H1 (cell line): ENCODE data around the gene MEFV. TPM values are rescaled to one million over a fixed set of nuclear protein-coding genes. Genes with fewer than 3 reads are reported as not detected.

Experiments used
- CTCF ChIA-PET: fragments of 300-600 bp; sonication (Branson Sonifier 250); formaldehyde crosslinking; loops from one replicate; lab custom pipeline; 2021; ENCODE audit not compliant: partially characterized antibody; lab: Charles Lee
- POLR2A ChIA-PET: fragments of 300-600 bp; sonication (Branson Sonifier 250); formaldehyde crosslinking; loops from one replicate; lab custom pipeline; 2021; ENCODE audit warnings: inconsistent platforms; ENCODE audit not compliant: partially characterized antibody; lab: Charles Lee
- DNase-seq, 2 experiments: peaks; one replicate each; pipeline versions ENCODE4 v3.0.0 to v3.0.0-alpha.2; 2010 to 2022; ENCODE audit warnings: low spot score in 2 of 2, low read depth in 1 of 2, mixed read lengths in 1 of 2
- FAIRE-seq: peaks from 2 replicates; lab custom pipeline; 2011; peaks lifted over from hg19 to GRCh38; lab: Jason Lieb, UNC
- H2AFZ ChIP-seq: 2 replicates; pipeline ENCODE4 v1.8.1; 2012; ENCODE audit warnings: low read length, inconsistent platforms
- H2AK5ac ChIP-seq: 2 replicates; pipeline ENCODE4 v1.6.1; 2013; ENCODE audit warnings: low read depth, low read length
- H2BK120ac ChIP-seq: replicated peaks from 2 replicates; pipeline ENCODE3; 2013; ENCODE audit warnings: low read depth, low read length, inconsistent platforms
- H2BK12ac ChIP-seq: 2 replicates; pipeline ENCODE4 v1.6.1; 2013; ENCODE audit warnings: low read depth, low read length
- H2BK15ac ChIP-seq: 2 replicates; pipeline ENCODE4 v1.6.1; 2013; ENCODE audit warnings: low read length
- H2BK20ac ChIP-seq: 2 replicates; pipeline ENCODE4 v1.6.1; 2013; ENCODE audit warnings: low read length
- H2BK5ac ChIP-seq: 2 replicates; pipeline ENCODE4 v1.6.1; 2013; ENCODE audit warnings: low read depth, low read length
- H3K14ac ChIP-seq: 2 replicates; pipeline ENCODE4 v1.6.1; 2013; ENCODE audit warnings: inconsistent platforms; ENCODE audit not compliant: insufficient read length
- H3K18ac ChIP-seq: 2 replicates; pipeline ENCODE4 v1.6.1; 2013; ENCODE audit warnings: low read length; ENCODE audit errors: extremely low read depth
- H3K23ac ChIP-seq: 2 replicates; pipeline ENCODE4 v1.6.1; 2013; ENCODE audit warnings: inconsistent platforms; ENCODE audit not compliant: insufficient read length
- H3K23me2 ChIP-seq: 2 replicates; pipeline ENCODE4 v1.6.1; 2013; ENCODE audit warnings: low read depth, low read length
- H3K27ac ChIP-seq: 2 replicates; pipeline ENCODE4 v1.6.1; 2011; ENCODE audit warnings: low read depth, low read length, inconsistent platforms
- H3K27me3 ChIP-seq, 4 experiments: replicated peaks in 1 of 4; 1 replicate in 1 of 4; 2 replicates in 3 of 4; pipeline versions ENCODE4 v1.6.1 to v1.8.1; 2011 to 2013; ENCODE audit warnings: low read length in 3 of 4, mild to moderate bottlenecking in 3 of 4, inconsistent platforms in 2 of 4, mixed read lengths in 2 of 4, moderate library complexity in 1 of 4; ENCODE audit not compliant: control insufficient read depth in 3 of 4, insufficient read depth in 3 of 4; ENCODE audit errors: extremely low read depth in 1 of 4
- H3K36me3 ChIP-seq, 4 experiments: 2 replicates each; pipeline versions ENCODE4 v1.6.1 to v1.8.1; 2011 to 2013; ENCODE audit warnings: mild to moderate bottlenecking in 4 of 4, low read length in 3 of 4, moderate library complexity in 2 of 4, control low read depth in 1 of 4, inconsistent platforms in 1 of 4; ENCODE audit not compliant: insufficient read depth in 4 of 4, control insufficient read depth in 2 of 4
- H3K4ac ChIP-seq: replicated peaks from 2 replicates; pipeline ENCODE3; 2013; ENCODE audit warnings: low read length, low read depth, mixed read lengths, inconsistent platforms; ENCODE audit not compliant: insufficient read length
- H3K4me1 ChIP-seq, 4 experiments: replicated peaks in 1 of 4; 1 replicate in 1 of 4; 2 replicates in 3 of 4; pipeline versions ENCODE4 v1.6.1 to v1.8.1; 2011 to 2013; ENCODE audit warnings: low read length in 3 of 4, inconsistent platforms in 2 of 4, mixed read lengths in 1 of 4; ENCODE audit not compliant: insufficient read depth in 4 of 4, control insufficient read depth in 3 of 4
- H3K4me2 ChIP-seq, 2 experiments: 2 replicates each; pipeline versions ENCODE4 v1.6.1 to v1.8.1; 2011 to 2013; ENCODE audit warnings: low read depth in 2 of 2, low read length in 2 of 2, control low read depth in 1 of 2, inconsistent platforms in 1 of 2, mild to moderate bottlenecking in 1 of 2; ENCODE audit not compliant: insufficient read depth in 1 of 2
- H3K4me3 ChIP-seq, 4 experiments: fragments of 200-600, 300-600 bp in 1 of 4; sonication (generic), shearing (Covaris generic), sonication (Bioruptor Twin) in 1 of 4; 2 replicates each; pipeline versions ENCODE4 v1.5.1 to v1.8.1; 2011 to 2016; ENCODE audit warnings: low read length in 4 of 4, low read depth in 3 of 4, control low read depth in 2 of 4, inconsistent platforms in 2 of 4, mild to moderate bottlenecking in 2 of 4, mixed read lengths in 1 of 4, moderate library complexity in 1 of 4; ENCODE audit not compliant: insufficient read depth in 2 of 4; ENCODE audit errors: extremely low read depth in 1 of 4
- H3K56ac ChIP-seq: replicated peaks from 2 replicates; pipeline ENCODE3; 2013; ENCODE audit warnings: low read depth, mild to moderate bottlenecking, mixed read lengths, low read length, inconsistent platforms; ENCODE audit not compliant: insufficient read length
- H3K79me1 ChIP-seq: 2 replicates; pipeline ENCODE4 v1.6.1; 2013; ENCODE audit warnings: low read depth, low read length, control low read depth
- H3K79me2 ChIP-seq, 2 experiments: 2 replicates each; pipeline versions ENCODE4 v1.6.1 to v1.8.1; 2012 to 2013; ENCODE audit warnings: low read length in 2 of 2, mild to moderate bottlenecking in 2 of 2, inconsistent platforms in 1 of 2; ENCODE audit not compliant: insufficient read depth in 2 of 2, control insufficient read depth in 1 of 2
- H3K9ac ChIP-seq, 4 experiments: replicated peaks in 1 of 4; 1 replicate in 1 of 4; 2 replicates in 3 of 4; pipeline versions ENCODE4 v1.6.1 to v1.8.1; 2011 to 2013; ENCODE audit warnings: low read depth in 3 of 4, low read length in 3 of 4, control low read depth in 2 of 4, mild to moderate bottlenecking in 2 of 4, moderate library complexity in 2 of 4, inconsistent platforms in 1 of 4; ENCODE audit errors: extremely low read depth in 1 of 4
- H3K9me3 ChIP-seq, 2 experiments: 2 replicates each; pipeline versions ENCODE4 v1.6.1 to v1.8.1; 2012 to 2013; ENCODE audit warnings: mild to moderate bottlenecking in 2 of 2, moderate library complexity in 2 of 2, control low read depth in 1 of 2, inconsistent platforms in 1 of 2, low read depth in 1 of 2, low read length in 1 of 2, mixed read lengths in 1 of 2; ENCODE audit not compliant: insufficient read depth in 2 of 2
- H4K20me1 ChIP-seq, 2 experiments: replicated peaks in 1 of 2; 2 replicates each; pipeline versions ENCODE3 to v1.8.1; 2011 to 2013; ENCODE audit warnings: inconsistent platforms in 2 of 2, low read length in 2 of 2, mild to moderate bottlenecking in 1 of 2; ENCODE audit not compliant: insufficient read depth in 2 of 2, control insufficient read depth in 1 of 2
- H4K5ac ChIP-seq: 2 replicates; pipeline ENCODE4 v1.6.1; 2013; ENCODE audit warnings: low read length, low read depth, mixed read lengths, inconsistent platforms; ENCODE audit not compliant: insufficient read length
- H4K8ac ChIP-seq: 2 replicates; pipeline ENCODE4 v1.8.0; 2013; ENCODE audit warnings: mild to moderate bottlenecking, moderate library complexity, low read length, inconsistent platforms; ENCODE audit not compliant: insufficient read depth; ENCODE audit errors: extremely low read depth
- H4K91ac ChIP-seq: replicated peaks from 2 replicates; pipeline ENCODE3; 2013; ENCODE audit warnings: low read length, mixed read lengths, inconsistent platforms; ENCODE audit not compliant: insufficient read length
- RNF2 ChIP-seq: fragments of 200-900, 300-1000 bp; sonication (generic); IDR thresholded peaks from 2 replicates; pipeline ENCODE4 v1.7.1; 2016; ENCODE audit warnings: borderline replicate concordance, low read depth, mild to moderate bottlenecking, antibody characterized with exemption, low read length; ENCODE audit not compliant: poor library complexity, severe bottlenecking; ENCODE audit errors: missing control alignments
- SP1 ChIP-seq: IDR thresholded peaks from 2 replicates; pipeline ENCODE4 v1.6.1; 2011; ENCODE audit warnings: low read depth, low read length
- WGBS, 2 experiments: shearing (Covaris generic) in 1 of 2; methylation state at CpG; one replicate each; pipeline versions ENCODE4 v1.1.6 to v1.1.7; 2013 to 2015; ENCODE audit warnings: low lambda C conversion rate in 2 of 2, mixed read lengths in 2 of 2, inconsistent platforms in 1 of 2, low coverage in 1 of 2, missing lambda C conversion rate in 1 of 2; ENCODE audit not compliant: insufficient replicate concordance in 2 of 2, insufficient coverage in 1 of 2, insufficient read length in 1 of 2; ENCODE audit errors: extremely low coverage in 1 of 2, missing lambda C conversion rate in 1 of 2; 5-methylcytosine and 5-hydroxymethylcytosine counted together
- polyA plus RNA-seq, 7 experiments: library from polyadenylated mRNA; depleted of rRNA in 3 of 7; stranded (reverse) in 5 of 7; unstranded in 2 of 7; fragments of >200 nt in 5 of 7; fragments of 200-250 nt in 2 of 7; gene quantifications; 1 replicate in 5 of 7; 2 replicates in 1 of 7; 4 replicates in 1 of 7; pipeline versions ENCODE4 v1.2.1 to v1.2.3, GENCODE V29; 2011 to 2013; ENCODE audit warnings: missing spikeins in 2 of 7, mixed read lengths in 2 of 7
- total RNA-seq: library from RNA; stranded (reverse); fragmentation: NEBNext Ultra II Directional; extraction: Animal tissue kit (Norgen Biotek cat#: 25700); gene quantifications from 2 replicates; pipeline ENCODE4 v1.2.1, GENCODE V29; 2021
- TF ChIP-seq, protein P1 (sequence below): IDR thresholded peaks from 2 replicates; pipeline ENCODE4 v1.6.1; 2011; ENCODE audit warnings: low read depth, mild to moderate bottlenecking, low read length; ENCODE audit not compliant: insufficient read depth

The MEFV gene
- total and polyA plus RNA-seq, 2 of the 8 experiments (the other 6 are each of a cell fraction or from before 2014, with no cell fraction given) = 0.03 TPM; not detected in 1

DNA sequence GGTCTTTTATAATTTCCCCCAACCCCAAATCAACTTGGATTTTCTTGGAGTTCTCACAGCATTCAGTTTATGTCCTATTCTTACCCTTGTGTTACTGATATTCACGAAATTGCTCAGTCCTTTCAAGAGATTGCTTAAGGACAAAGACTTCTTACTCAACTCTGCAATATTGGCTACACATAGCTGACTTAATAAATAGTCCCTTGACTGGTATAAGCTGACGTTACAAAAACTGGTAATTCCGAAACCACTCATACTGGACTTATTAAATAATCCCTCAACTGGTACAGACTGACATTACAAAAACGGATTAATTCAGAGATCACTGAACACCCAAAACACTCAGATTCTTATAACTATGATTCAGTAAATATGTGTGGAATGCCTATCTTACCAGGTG lies 47.9 kb upstream of the MEFV start:
- no peak overlapping the region for H2BK12ac ChIP-seq

More for the DNA sequence above, 47.9 kb upstream of the MEFV start:
- H2AK5ac ChIP-seq = no peak overlapping the region
- H3K56ac ChIP-seq = no peak overlapping the region
- peaks cover 2 to 5% (median 3%) of the 10 kb centered on the region in 4 experiments; a peak in 5 of 7 replicates for H3K4me1 ChIP-seq
- H3K23ac ChIP-seq = no peak overlapping the region
- CTCF ChIA-PET = interaction anchor here (0.5 to 1.4 kb wide), 3 partner anchors 20 to 98 kb away, joined by 3 to 4 read pairs (median 3); no protein-coding TSS in a partner anchor
- POLR2A ChIA-PET = interaction anchor here (0.9 to 4.3 kb wide), 10 partner anchors 8 to 140 kb away, joined by 3 to 64 read pairs (median 6); partner anchors contain the start of genes NAA60, ZNF200, ZNF263 and ZNF597
- no peak overlapping the region; the same call in 1 of the 2 replicates for H4K8ac ChIP-seq
- no peak overlapping the region for H3K27ac ChIP-seq
- no peaks in the 10 kb centered on the region for H4K20me1 ChIP-seq
- H3K36me3 ChIP-seq = peaks cover 8 to 42% (median 26%) of the 10 kb centered on the region in 4 experiments; a peak in 7 of 8 replicates
- no peak overlapping the region for H4K91ac ChIP-seq
- H3K79me1 ChIP-seq = no peaks in the 10 kb centered on the region; the same call in 1 of the 2 replicates
- no peak overlapping the region for H2BK15ac ChIP-seq
- no peak overlapping the region for H3K4ac ChIP-seq
- no peak overlapping the region for H2BK20ac ChIP-seq
- H3K4me3 ChIP-seq = peak overlapping the region; percentile 64 to 83 (median 72); a peak in 6 of 8 replicates
- H2AFZ ChIP-seq = no peak overlapping the region
- H3K79me2 ChIP-seq = no peaks in the 10 kb centered on the region
- no peak overlapping the region for H3K18ac ChIP-seq
- H3K14ac ChIP-seq = no peak overlapping the region
- H2BK120ac ChIP-seq = no peak overlapping the region
- no peak overlapping the region; a peak in 1 of 7 replicates for H3K9ac ChIP-seq
- 73% methylated on average over 4 of the region's 4 CpGs; no CpG with 5 or more reads in 1 of the 2 experiments for WGBS, 2 experiments
- H2BK5ac ChIP-seq = no peak overlapping the region
- DNase-seq (no peak), FAIRE-seq (peak; percentile 19)
- TF ChIP-seq SP1 (no peak), RNF2 (no peak)
- TF ChIP-seq, protein P1, sequence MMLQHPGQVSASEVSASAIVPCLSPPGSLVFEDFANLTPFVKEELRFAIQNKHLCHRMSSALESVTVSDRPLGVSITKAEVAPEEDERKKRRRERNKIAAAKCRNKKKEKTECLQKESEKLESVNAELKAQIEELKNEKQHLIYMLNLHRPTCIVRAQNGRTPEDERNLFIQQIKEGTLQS = no peak
- peaks cover 10% of the 10 kb centered on the region; the same call in 1 of the 2 replicates for H3K23me2 ChIP-seq
- H3K4me2 ChIP-seq = peak overlapping the region; percentile 62 to 69
- peaks cover 40 to 54% of the 10 kb centered on the region in 2 experiments for H3K9me3 ChIP-seq
- H4K5ac ChIP-seq = no peak overlapping the region
- no peaks in the 10 kb centered on the region; a peak in 2 of 7 replicates for H3K27me3 ChIP-seq
